HFFc6 (cell line): ENCODE results near the gene EHBP1. TPM values are rescaled to one million over a fixed set of nuclear protein-coding genes. Genes with fewer than 3 reads are reported as not detected.

Experiments
- DNase-seq: peaks from one replicate; pipeline ENCODE4 v3.0.0-alpha.2; 2018
- H3K27ac Mint-ChIP-seq: 2 replicates; pipeline ENCODE4 v1.8.0; 2020; ENCODE audit warnings: mild to moderate bottlenecking, mixed read lengths
- H3K27me3 Mint-ChIP-seq: 2 replicates; pipeline ENCODE4 v1.8.0; 2021; ENCODE audit warnings: mild to moderate bottlenecking, moderate library complexity, mixed read lengths; ENCODE audit not compliant: insufficient read depth
- H3K36me3 Mint-ChIP-seq: 2 replicates; pipeline ENCODE4 v1.8.0; 2021; ENCODE audit warnings: low read depth, mixed read lengths
- H3K4me1 Mint-ChIP-seq: 2 replicates; pipeline ENCODE4 v1.8.0; 2020; ENCODE audit warnings: low read depth, mixed read lengths
- H3K4me3 Mint-ChIP-seq: 2 replicates; pipeline ENCODE4 v1.8.0; 2020; ENCODE audit warnings: mild to moderate bottlenecking, moderate library complexity, mixed read lengths
- H3K9me3 Mint-ChIP-seq: 2 replicates; pipeline ENCODE4 v1.8.0; 2020; ENCODE audit warnings: mild to moderate bottlenecking, mixed read lengths
- CTCF ChIP-seq: fragments of 200-600 bp; sonication (generic); IDR thresholded peaks from 2 replicates; pipeline ENCODE4 v1.5.0; 2021; ENCODE audit warnings: antibody characterized with exemption, mild to moderate bottlenecking
- total RNA-seq, 6 experiments: library from RNA; stranded (reverse); fragmentation: NEBNext Ultra II Directional; extraction: Animal tissue kit (Norgen Biotek cat#: 25700); gene quantifications; 2 replicates in 1 of 6; 3 replicates in 5 of 6; pipeline ENCODE4 v1.2.3, GENCODE V29; 2021

The EHBP1 gene
- total RNA-seq, 6 experiments from 2014 or later = 72.7 to 87.3 (median 80.6) TPM

- H3K27me3 Mint-ChIP-seq = peaks cover 5% of the 10 kb centered on the region
- no peak for DNase-seq
- no peak overlapping the region for H3K4me3 Mint-ChIP-seq
- no peak for TF ChIP-seq CTCF
- peaks cover 8% of the 10 kb centered on the region for H3K9me3 Mint-ChIP-seq
- H3K4me1 Mint-ChIP-seq = peaks cover 55% of the 10 kb centered on the region
- H3K27ac Mint-ChIP-seq = no peak overlapping the region
- H3K36me3 Mint-ChIP-seq = peaks cover 43% of the 10 kb centered on the region
Observed at GRCh38 chr2:62808554-62808953, 103.0 kb downstream of the EHBP1 start.

- DNase-seq = no peak
- Mint-ChIP-seq H3K27me3 (peaks cover 3% of the 10 kb centered on the region), H3K36me3 (peaks cover 30% of the 10 kb centered on the region), H3K4me3 (no peak overlapping the region), H3K27ac (no peak overlapping the region), H3K4me1 (peaks cover 62% of the 10 kb centered on the region), H3K9me3 (peaks cover 8% of the 10 kb centered on the region)
- no peak for TF ChIP-seq CTCF
Observed at GRCh38 chr2:62811086-62811485, 105.6 kb downstream of the EHBP1 start.

- Mint-ChIP-seq H3K36me3 (peaks cover 21% of the 10 kb centered on the region), H3K4me1 (peaks cover 67% of the 10 kb centered on the region), H3K4me3 (no peak overlapping the region), H3K9me3 (no peaks in the 10 kb centered on the region; the same call in 1 of the 2 replicates), H3K27ac (no peak overlapping the region), H3K27me3 (peaks cover 2% of the 10 kb centered on the region; the same call in 1 of the 2 replicates)
- no peak for TF ChIP-seq CTCF
- no peak for DNase-seq
Observed at GRCh38 chr2:62811972-62812371, 106.5 kb downstream of the EHBP1 start.

- TF ChIP-seq CTCF = no peak
- no peak for DNase-seq
- peak overlapping the region; percentile 55 for H3K27ac Mint-ChIP-seq
- H3K4me1 Mint-ChIP-seq = peaks cover 76% of the 10 kb centered on the region
- H3K36me3 Mint-ChIP-seq = peaks cover 11% of the 10 kb centered on the region
- peaks cover 2% of the 10 kb centered on the region; the same call in 1 of the 2 replicates for H3K27me3 Mint-ChIP-seq
- H3K4me3 Mint-ChIP-seq = no peak overlapping the region; the same call in 1 of the 2 replicates
- no peaks in the 10 kb centered on the region for H3K9me3 Mint-ChIP-seq
Observed at GRCh38 chr2:62812921-62813825, 107.7 kb downstream of the EHBP1 start.

- peak overlapping the region; percentile 55 for H3K27ac Mint-ChIP-seq
- peaks cover 9% of the 10 kb centered on the region; the same call in 1 of the 2 replicates for H3K36me3 Mint-ChIP-seq
- DNase-seq = peak; percentile 62
- H3K4me3 Mint-ChIP-seq = peak overlapping the region; percentile 13; the same call in 1 of the 2 replicates
- peaks cover 76% of the 10 kb centered on the region for H3K4me1 Mint-ChIP-seq
- no peaks in the 10 kb centered on the region for H3K9me3 Mint-ChIP-seq
- no peak for TF ChIP-seq CTCF
- H3K27me3 Mint-ChIP-seq = peaks cover 2% of the 10 kb centered on the region; the same call in 1 of the 2 replicates
Observed at GRCh38 chr2:62814123-62814522, 108.6 kb downstream of the EHBP1 start.
